HL-60 (cell line): ENCODE results near the gene OR51G2.
"Not testable (repeated sequence)": the region's sequence is repeated elsewhere in the genome, so short reads cannot be mapped to it uniquely, and the experiment has no call there.

Experiments
- CTCF ChIP-seq: IDR thresholded peaks from one replicate; pipeline ENCODE4 v1.5.1; 2011; ENCODE audit warnings: low read length, control low read depth, inconsistent platforms; ENCODE audit not compliant: insufficient read depth
- POLR2AphosphoS5 ChIP-seq: IDR thresholded peaks from 2 replicates; pipeline ENCODE4 v1.6.1; 2012; ENCODE audit warnings: low read depth
- REST ChIP-seq: IDR thresholded peaks from 2 replicates; pipeline ENCODE4 v1.6.1; 2012; ENCODE audit warnings: low read depth; ENCODE audit not compliant: insufficient replicate concordance

GRCh38 chr11:4955613-4956012, 36.5 kb upstream of the OR51G2 start, which contains the start of gene OR51A2:
- TF ChIP-seq CTCF, POLR2AphosphoS5, REST: not testable (repeated sequence)
